Osteoblast (primary cell): ENCODE measurements around the gene ENDOU. TPM values are rescaled to one million over a fixed set of nuclear protein-coding genes. Genes with fewer than 3 reads are reported as not detected.
A peak's percentile ranks its signal among the peaks of the same experiment; 100 is the strongest.

Experiments
- DNase-seq: peaks from one replicate; pipeline ENCODE4 v3.0.0; 2011; ENCODE audit warnings: low spot score, mixed read lengths; ENCODE audit not compliant: insufficient read length; ENCODE audit errors: missing footprints
- H2AFZ ChIP-seq: 2 replicates; pipeline ENCODE4 v1.6.0; 2011; ENCODE audit warnings: mild to moderate bottlenecking, low read length
- H3K27ac ChIP-seq: 2 replicates; pipeline ENCODE4 v1.5.1; 2011; ENCODE audit warnings: mild to moderate bottlenecking, low read depth, low read length, moderate library complexity
- H3K27me3 ChIP-seq: 2 replicates; pipeline ENCODE4 v1.6.0; 2012; ENCODE audit warnings: mild to moderate bottlenecking, control low read depth, inconsistent platforms, low read length, moderate library complexity; ENCODE audit not compliant: insufficient read depth
- H3K36me3 ChIP-seq: 2 replicates; pipeline ENCODE4 v1.5.1; 2011; ENCODE audit warnings: mild to moderate bottlenecking, low read length, control low read depth, moderate library complexity; ENCODE audit not compliant: insufficient read depth
- H3K4me1 ChIP-seq: 2 replicates; pipeline ENCODE4 v1.5.1; 2011; ENCODE audit warnings: mild to moderate bottlenecking, low read length, control low read depth, moderate library complexity; ENCODE audit not compliant: insufficient read depth
- H3K4me2 ChIP-seq: 2 replicates; pipeline ENCODE4 v1.6.0; 2011; ENCODE audit warnings: mild to moderate bottlenecking, low read length; ENCODE audit not compliant: insufficient read depth
- H3K4me3 ChIP-seq: fragments of 200-600 bp; sonication (generic); 3 replicates; pipeline ENCODE4 v1.5.1; 2012; ENCODE audit warnings: mild to moderate bottlenecking, low read length, inconsistent platforms; ENCODE audit not compliant: insufficient read depth
- H3K79me2 ChIP-seq: 2 replicates; pipeline ENCODE4 v1.6.0; 2012; ENCODE audit warnings: mild to moderate bottlenecking, low read length, control low read depth, inconsistent platforms; ENCODE audit not compliant: insufficient read depth
- H3K9me3 ChIP-seq: 2 replicates; pipeline ENCODE4 v1.5.1; 2011; ENCODE audit warnings: low read depth, low read length, control low read depth
- H4K20me1 ChIP-seq: 2 replicates; pipeline ENCODE4 v1.6.0; 2012; ENCODE audit warnings: mild to moderate bottlenecking, low read length, control low read depth; ENCODE audit not compliant: insufficient read depth
- total RNA-seq: library from RNA; depleted of rRNA; stranded (reverse); fragments of >200 nt; gene quantifications from 2 replicates; pipeline ENCODE4 v1.2.3, GENCODE V29; 2012
- TF ChIP-seq, protein P1 (sequence below): IDR thresholded peaks from 2 replicates; pipeline ENCODE4 v1.5.1; 2011; ENCODE audit warnings: mild to moderate bottlenecking, low read depth, low read length, moderate library complexity; ENCODE audit errors: extremely low read depth

The ENDOU gene
- total RNA-seq, 1 donor, result not detected

DNA sequence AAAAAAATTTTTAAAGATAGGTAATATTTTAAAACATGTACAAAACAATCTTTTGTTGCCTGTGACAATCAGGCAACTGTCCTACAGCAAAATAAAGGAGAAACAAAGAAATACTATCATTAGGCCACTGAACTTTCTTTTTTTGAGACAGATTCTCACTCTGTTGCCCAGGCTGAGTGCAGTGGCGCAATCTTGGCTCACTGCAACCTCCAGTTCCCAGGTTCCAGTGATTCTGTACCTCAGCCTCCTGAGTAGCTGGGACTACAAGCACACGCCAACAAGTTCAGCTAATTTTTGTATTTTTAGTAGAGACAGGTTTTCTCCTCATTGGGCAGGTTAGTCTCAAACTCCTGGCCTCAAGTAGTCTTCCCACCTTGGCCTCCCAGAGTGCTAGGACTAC, 36.1 kb downstream of the ENDOU start:
- no peaks in the 10 kb centered on the region for H3K79me2 ChIP-seq
- no peak for DNase-seq
- no peak overlapping the region for H3K4me3 ChIP-seq
- H3K9me3 ChIP-seq, result no peaks in the 10 kb centered on the region
- no peak overlapping the region for H3K4me2 ChIP-seq
- H2AFZ ChIP-seq, result no peak overlapping the region
- H3K27ac ChIP-seq, result no peak overlapping the region
- H3K36me3 ChIP-seq, result peaks cover 3% of the 10 kb centered on the region
- H4K20me1 ChIP-seq, result no peaks in the 10 kb centered on the region
- no peaks in the 10 kb centered on the region for H3K4me1 ChIP-seq
- TF ChIP-seq, protein P1, sequence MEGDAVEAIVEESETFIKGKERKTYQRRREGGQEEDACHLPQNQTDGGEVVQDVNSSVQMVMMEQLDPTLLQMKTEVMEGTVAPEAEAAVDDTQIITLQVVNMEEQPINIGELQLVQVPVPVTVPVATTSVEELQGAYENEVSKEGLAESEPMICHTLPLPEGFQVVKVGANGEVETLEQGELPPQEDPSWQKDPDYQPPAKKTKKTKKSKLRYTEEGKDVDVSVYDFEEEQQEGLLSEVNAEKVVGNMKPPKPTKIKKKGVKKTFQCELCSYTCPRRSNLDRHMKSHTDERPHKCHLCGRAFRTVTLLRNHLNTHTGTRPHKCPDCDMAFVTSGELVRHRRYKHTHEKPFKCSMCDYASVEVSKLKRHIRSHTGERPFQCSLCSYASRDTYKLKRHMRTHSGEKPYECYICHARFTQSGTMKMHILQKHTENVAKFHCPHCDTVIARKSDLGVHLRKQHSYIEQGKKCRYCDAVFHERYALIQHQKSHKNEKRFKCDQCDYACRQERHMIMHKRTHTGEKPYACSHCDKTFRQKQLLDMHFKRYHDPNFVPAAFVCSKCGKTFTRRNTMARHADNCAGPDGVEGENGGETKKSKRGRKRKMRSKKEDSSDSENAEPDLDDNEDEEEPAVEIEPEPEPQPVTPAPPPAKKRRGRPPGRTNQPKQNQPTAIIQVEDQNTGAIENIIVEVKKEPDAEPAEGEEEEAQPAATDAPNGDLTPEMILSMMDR, result no peak
- H3K27me3 ChIP-seq, result no peaks in the 10 kb centered on the region

DNA sequence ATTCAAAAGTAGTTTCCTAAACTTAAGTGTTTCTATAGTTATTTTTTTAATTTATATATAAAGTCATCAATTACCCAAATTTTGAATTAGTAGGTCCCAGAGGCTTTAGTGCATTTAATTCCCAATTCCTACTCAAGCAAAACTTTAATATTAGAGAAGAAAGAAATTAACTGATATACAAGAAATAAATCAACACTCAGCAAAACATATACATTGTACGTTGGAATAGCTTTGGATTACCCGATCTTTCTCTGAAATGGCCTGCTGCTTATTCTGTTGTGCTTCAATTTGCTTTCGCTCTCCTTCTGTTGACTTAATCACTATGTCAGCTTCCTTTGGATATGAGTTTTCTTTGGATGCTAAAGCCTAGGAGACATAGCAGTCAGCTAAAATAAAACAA, 37.7 kb downstream of the ENDOU start:
- Histone ChIP-seq H3K27me3 (no peaks in the 10 kb centered on the region), H3K27ac (no peak overlapping the region), H4K20me1 (no peaks in the 10 kb centered on the region), H3K4me1 (no peaks in the 10 kb centered on the region), H3K9me3 (no peaks in the 10 kb centered on the region), H3K36me3 (peaks cover 6% of the 10 kb centered on the region), H3K4me3 (no peak overlapping the region), H3K4me2 (no peak overlapping the region), H2AFZ (no peak overlapping the region), H3K79me2 (no peaks in the 10 kb centered on the region)
- DNase-seq, result no peak
- TF ChIP-seq, protein P1, result no peak

DNA sequence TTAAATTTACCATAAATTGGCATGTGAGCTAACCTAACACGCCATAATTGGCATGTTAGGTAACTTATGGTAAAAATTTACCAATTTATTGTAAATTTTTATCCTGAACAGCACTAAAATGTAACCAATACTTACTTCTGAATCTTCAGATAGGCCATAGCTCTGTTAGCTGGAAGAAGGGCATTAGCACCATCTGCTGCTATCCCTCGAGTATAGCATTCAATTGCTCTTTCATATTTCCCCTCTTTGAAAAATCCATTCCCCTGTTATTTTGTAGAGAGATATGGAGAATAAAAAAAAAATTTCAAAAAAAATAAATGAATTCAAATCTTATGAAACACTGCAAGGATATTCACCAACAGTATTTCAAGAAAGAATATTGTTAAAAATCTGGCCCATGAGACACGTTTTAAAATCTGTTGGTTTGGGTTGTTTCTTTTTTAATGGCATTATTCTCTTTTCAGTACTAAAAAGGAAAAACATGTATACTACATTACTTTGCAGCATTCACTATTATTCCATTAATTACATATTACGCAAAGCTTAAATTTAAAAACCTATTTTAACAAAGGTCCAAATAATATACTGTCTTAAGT, 38.5 kb downstream of the ENDOU start:
- Histone ChIP-seq H3K4me2 (no peak overlapping the region), H3K9me3 (no peaks in the 10 kb centered on the region), H2AFZ (no peak overlapping the region), H3K4me1 (no peaks in the 10 kb centered on the region), H3K27me3 (no peaks in the 10 kb centered on the region), H3K36me3 (peaks cover 7% of the 10 kb centered on the region), H4K20me1 (no peaks in the 10 kb centered on the region), H3K27ac (no peak overlapping the region), H3K4me3 (no peak overlapping the region), H3K79me2 (no peaks in the 10 kb centered on the region)
- peak; percentile 43 for DNase-seq
- TF ChIP-seq, protein P1, result peak; percentile 78

DNA sequence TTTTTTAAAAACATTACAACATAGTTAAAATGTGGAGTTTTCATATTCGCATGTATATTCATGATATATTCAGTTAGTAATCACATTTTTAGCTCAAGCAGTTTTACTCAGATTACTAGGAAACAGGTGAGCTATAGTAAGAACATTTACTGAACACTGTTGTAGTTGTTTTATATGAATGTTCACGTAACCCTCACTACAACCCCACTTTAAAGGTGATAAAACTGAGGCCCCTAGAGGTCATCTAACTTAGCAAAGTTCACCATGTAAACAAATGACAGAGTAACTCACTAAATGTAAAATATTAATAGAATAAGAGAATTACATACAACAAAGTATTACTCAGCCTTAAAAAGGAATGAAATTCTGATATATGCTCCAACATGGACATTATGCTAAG, 45.5 kb downstream of the ENDOU start:
- TF ChIP-seq, protein P1, result no peak
- Histone ChIP-seq H3K27me3 (no peaks in the 10 kb centered on the region), H3K4me1 (no peaks in the 10 kb centered on the region), H4K20me1 (no peaks in the 10 kb centered on the region), H3K79me2 (no peaks in the 10 kb centered on the region), H3K4me3 (no peak overlapping the region), H3K27ac (no peak overlapping the region), H3K4me2 (no peak overlapping the region), H3K36me3 (peaks cover 17% of the 10 kb centered on the region), H2AFZ (no peak overlapping the region), H3K9me3 (no peaks in the 10 kb centered on the region)
- DNase-seq, result no peak
